SJCRH30 (cell line): Measurements from ENCODE around the gene DMKN. TPM values are rescaled to one million over a fixed set of nuclear protein-coding genes. Genes with fewer than 3 reads are reported as not detected.
A peak's percentile ranks its signal among the peaks of the same experiment; 100 is the strongest.

Source experiments
- DNase-seq, 2 experiments: peaks; one replicate each; pipeline ENCODE4 v3.0.0-alpha.2; 2015 to 2020
- H3K27ac ChIP-seq: fragments of 250-450 bp; sonication (Bioruptor Pico); 2 replicates; pipeline ENCODE4 v1.5.1; 2020; ENCODE audit warnings: mild to moderate bottlenecking, moderate library complexity
- H3K27me3 ChIP-seq: fragments of 250-450 bp; sonication (Bioruptor Pico); 2 replicates; pipeline ENCODE4 v1.5.1; 2020; ENCODE audit warnings: mild to moderate bottlenecking, moderate library complexity
- H3K36me3 ChIP-seq: fragments of 250-450 bp; sonication (Bioruptor Pico); 2 replicates; pipeline ENCODE4 v1.5.1; 2020; ENCODE audit warnings: mild to moderate bottlenecking, moderate library complexity
- H3K4me1 ChIP-seq: fragments of 250-450 bp; sonication (Bioruptor Pico); 2 replicates; pipeline ENCODE4 v1.5.1; 2020; ENCODE audit warnings: mild to moderate bottlenecking, moderate library complexity
- H3K4me3 ChIP-seq: fragments of 250-450 bp; sonication (Bioruptor Pico); 2 replicates; pipeline ENCODE4 v1.5.1; 2020; ENCODE audit warnings: mild to moderate bottlenecking, moderate library complexity
- H3K9me3 ChIP-seq: fragments of 250-450 bp; sonication (Bioruptor Pico); replicated peaks from 2 replicates; pipeline ENCODE4 v1.5.1; 2020; ENCODE audit warnings: mild to moderate bottlenecking, moderate library complexity
- total RNA-seq: library from RNA; depleted of rRNA; stranded (reverse); fragments of >200 nt; shearing (Covaris generic); gene quantifications from 2 replicates; pipeline ENCODE4 v1.2.3, GENCODE V29; 2014

Gene DMKN
- total RNA-seq, 1 experiment from 2014 or later, result not detected

- DNase-seq, result no peak
- H3K4me1 ChIP-seq, result no peaks in the 10 kb centered on the region
- H3K9me3 ChIP-seq, result no peaks in the 10 kb centered on the region
- no peaks in the 10 kb centered on the region for H3K36me3 ChIP-seq
- H3K4me3 ChIP-seq, result no peak overlapping the region
- no peak overlapping the region for H3K27ac ChIP-seq
- H3K27me3 ChIP-seq, result peaks cover 37% of the 10 kb centered on the region
Measured at GRCh38 chr19:35521124-35521743, 7.8 kb upstream of the DMKN start.

GRCh38 chr19:35519291-35519690 lies 5.8 kb upstream of the DMKN start:
- DNase-seq, result no peak
- Histone ChIP-seq H3K4me3 (no peak overlapping the region), H3K36me3 (no peaks in the 10 kb centered on the region), H3K27me3 (peaks cover 28% of the 10 kb centered on the region), H3K9me3 (no peaks in the 10 kb centered on the region), H3K27ac (no peak overlapping the region), H3K4me1 (no peaks in the 10 kb centered on the region)

GRCh38 chr19:35518313-35518712 lies 4.9 kb upstream of the DMKN start:
- H3K4me3 ChIP-seq, result no peak overlapping the region
- no peaks in the 10 kb centered on the region for H3K9me3 ChIP-seq
- H3K4me1 ChIP-seq, result no peaks in the 10 kb centered on the region
- no peaks in the 10 kb centered on the region for H3K36me3 ChIP-seq
- peaks cover 24% of the 10 kb centered on the region for H3K27me3 ChIP-seq
- DNase-seq, result no peak
- no peak overlapping the region for H3K27ac ChIP-seq

- no peak for DNase-seq
- peaks cover 30% of the 10 kb centered on the region for H3K27me3 ChIP-seq
- H3K27ac ChIP-seq, result no peak overlapping the region
- no peaks in the 10 kb centered on the region for H3K9me3 ChIP-seq
- H3K4me1 ChIP-seq, result no peaks in the 10 kb centered on the region
- H3K36me3 ChIP-seq, result no peaks in the 10 kb centered on the region
- H3K4me3 ChIP-seq, result no peak overlapping the region
Measured at GRCh38 chr19:35517342-35517741, 3.9 kb upstream of the DMKN start.

- no peak for DNase-seq
- H3K36me3 ChIP-seq, result no peaks in the 10 kb centered on the region
- H3K4me3 ChIP-seq, result no peak overlapping the region
- no peaks in the 10 kb centered on the region for H3K4me1 ChIP-seq
- peaks cover 26% of the 10 kb centered on the region for H3K27me3 ChIP-seq
- H3K27ac ChIP-seq, result no peak overlapping the region
- H3K9me3 ChIP-seq, result no peaks in the 10 kb centered on the region
Measured at GRCh38 chr19:35516310-35516709, 2.9 kb upstream of the DMKN start.

GRCh38 chr19:35514282-35514809 lies 897 bp upstream of the DMKN start:
- Histone ChIP-seq H3K27me3 (peaks cover 44% of the 10 kb centered on the region), H3K4me3 (no peak overlapping the region), H3K36me3 (no peaks in the 10 kb centered on the region), H3K4me1 (no peaks in the 10 kb centered on the region), H3K9me3 (no peaks in the 10 kb centered on the region), H3K27ac (no peak overlapping the region)
- DNase-seq, result no peak

GRCh38 chr19:35512831-35513627 lies 420 bp downstream of the DMKN start:
- no peak overlapping the region for H3K27ac ChIP-seq
- no peaks in the 10 kb centered on the region for H3K36me3 ChIP-seq
- no peaks in the 10 kb centered on the region for H3K9me3 ChIP-seq
- H3K4me3 ChIP-seq, result no peak overlapping the region
- H3K27me3 ChIP-seq, result peaks cover 51% of the 10 kb centered on the region
- H3K4me1 ChIP-seq, result no peaks in the 10 kb centered on the region
- DNase-seq, result no peak

- Histone ChIP-seq H3K36me3 (no peaks in the 10 kb centered on the region), H3K4me3 (no peak overlapping the region), H3K9me3 (no peaks in the 10 kb centered on the region), H3K4me1 (no peaks in the 10 kb centered on the region), H3K27me3 (peaks cover 59% of the 10 kb centered on the region), H3K27ac (no peak overlapping the region)
- no peak for DNase-seq
Measured at GRCh38 chr19:35511337-35511736, 2.1 kb downstream of the DMKN start.

- no peaks in the 10 kb centered on the region for H3K9me3 ChIP-seq
- H3K27ac ChIP-seq, result no peak overlapping the region
- H3K36me3 ChIP-seq, result no peaks in the 10 kb centered on the region
- DNase-seq, result no peak
- no peak overlapping the region for H3K4me3 ChIP-seq
- H3K4me1 ChIP-seq, result no peaks in the 10 kb centered on the region
- peaks cover 59% of the 10 kb centered on the region for H3K27me3 ChIP-seq
Measured at GRCh38 chr19:35510626-35510964, 2.9 kb downstream of the DMKN start.

GRCh38 chr19:35509861-35510625 lies 3.4 kb downstream of the DMKN start:
- H3K4me3 ChIP-seq, result no peak overlapping the region
- H3K9me3 ChIP-seq, result no peaks in the 10 kb centered on the region
- H3K27ac ChIP-seq, result no peak overlapping the region
- no peaks in the 10 kb centered on the region for H3K4me1 ChIP-seq
- no peaks in the 10 kb centered on the region for H3K36me3 ChIP-seq
- H3K27me3 ChIP-seq, result peaks cover 63% of the 10 kb centered on the region
- DNase-seq, result peak; percentile 60 to 75

- peaks cover 61% of the 10 kb centered on the region for H3K27me3 ChIP-seq
- DNase-seq, result no peak
- no peaks in the 10 kb centered on the region for H3K36me3 ChIP-seq
- no peaks in the 10 kb centered on the region for H3K9me3 ChIP-seq
- H3K4me3 ChIP-seq, result no peak overlapping the region
- H3K4me1 ChIP-seq, result no peaks in the 10 kb centered on the region
- H3K27ac ChIP-seq, result no peak overlapping the region
Measured at GRCh38 chr19:35509018-35509652, 4.3 kb downstream of the DMKN start.

GRCh38 chr19:35508129-35508528 lies 5.3 kb downstream of the DMKN start:
- H3K36me3 ChIP-seq, result no peaks in the 10 kb centered on the region
- no peak overlapping the region for H3K4me3 ChIP-seq
- DNase-seq, result no peak
- no peaks in the 10 kb centered on the region for H3K4me1 ChIP-seq
- peaks cover 64% of the 10 kb centered on the region for H3K27me3 ChIP-seq
- no peaks in the 10 kb centered on the region for H3K9me3 ChIP-seq
- H3K27ac ChIP-seq, result no peak overlapping the region

- no peak overlapping the region for H3K27ac ChIP-seq
- H3K27me3 ChIP-seq, result peaks cover 63% of the 10 kb centered on the region
- H3K4me3 ChIP-seq, result no peak overlapping the region
- H3K4me1 ChIP-seq, result no peaks in the 10 kb centered on the region
- H3K9me3 ChIP-seq, result no peaks in the 10 kb centered on the region
- H3K36me3 ChIP-seq, result no peaks in the 10 kb centered on the region
- no peak for DNase-seq
Measured at GRCh38 chr19:35507561-35507960, 5.9 kb downstream of the DMKN start.

GRCh38 chr19:35506011-35506410 lies 7.4 kb downstream of the DMKN start:
- no peak overlapping the region for H3K27ac ChIP-seq
- no peak overlapping the region for H3K4me3 ChIP-seq
- no peaks in the 10 kb centered on the region for H3K4me1 ChIP-seq
- DNase-seq, result no peak
- H3K36me3 ChIP-seq, result no peaks in the 10 kb centered on the region
- H3K9me3 ChIP-seq, result no peaks in the 10 kb centered on the region
- peaks cover 70% of the 10 kb centered on the region for H3K27me3 ChIP-seq

- H3K27ac ChIP-seq, result no peak overlapping the region
- H3K9me3 ChIP-seq, result no peaks in the 10 kb centered on the region
- no peaks in the 10 kb centered on the region for H3K36me3 ChIP-seq
- H3K4me3 ChIP-seq, result no peak overlapping the region
- H3K27me3 ChIP-seq, result peaks cover 62% of the 10 kb centered on the region
- DNase-seq, result no peak
- no peaks in the 10 kb centered on the region for H3K4me1 ChIP-seq
Measured at GRCh38 chr19:35502751-35503150, 10.7 kb downstream of the DMKN start.
